WTC11 (cell line): ENCODE data around the gene DEDD2. TPM values are rescaled to one million over a fixed set of nuclear protein-coding genes. Genes with fewer than 3 reads are reported as not detected.

ENCODE experiments used
- ATAC-seq: fragments of 200-7000 bp; cut with Tn5 transposase; 2 replicates; pipeline ENCODE4 v1.10.0; 2021; ENCODE audit warnings: mild to moderate bottlenecking, moderate library complexity
- CTCF ChIA-PET: fragments of 300-600 bp; sonication (Branson Sonifier 250); formaldehyde crosslinking; loops from one replicate; lab custom pipeline; 2021; ENCODE audit warnings: antibody characterized with exemption; lab: Charles Lee
- POLR2A ChIA-PET: fragments of 350-600 bp; sonication (Branson Sonifier 250); formaldehyde crosslinking; loops from one replicate; lab custom pipeline; 2021; ENCODE audit warnings: antibody characterized with exemption; lab: Charles Lee
- DNase-seq: peaks from one replicate; pipeline ENCODE4 v3.0.0; 2021; ENCODE audit warnings: low spot score
- H3K27ac Mint-ChIP-seq: 2 replicates; pipeline ENCODE4 v1.8.0; 2021; ENCODE audit warnings: mixed read lengths
- H3K27me3 Mint-ChIP-seq: 2 replicates; pipeline ENCODE4 v1.8.0; 2021; ENCODE audit warnings: low read depth, mild to moderate bottlenecking, moderate library complexity, mixed read lengths
- H3K36me3 Mint-ChIP-seq: 2 replicates; pipeline ENCODE4 v1.8.0; 2021; ENCODE audit warnings: mixed read lengths
- H3K4me1 Mint-ChIP-seq: 2 replicates; pipeline ENCODE4 v1.8.0; 2022; ENCODE audit warnings: mixed read lengths
- H3K4me3 Mint-ChIP-seq: 2 replicates; pipeline ENCODE4 v1.8.0; 2021; ENCODE audit warnings: mild to moderate bottlenecking, moderate library complexity, mixed read lengths
- H3K9me3 Mint-ChIP-seq: 2 replicates; pipeline ENCODE4 v1.8.0; 2021; ENCODE audit warnings: mixed read lengths
- AR ChIP-seq: fragments of 250-450 bp; sonication (Bioruptor Pico); IDR thresholded peaks from 2 replicates; pipeline ENCODE4 v1.9.0; 2021; ENCODE audit warnings: mild to moderate bottlenecking
- FOXK1 ChIP-seq: sonication (generic); formaldehyde crosslinking; IDR thresholded peaks from 2 replicates; pipeline ENCODE4 v1.8.0; 2022; ENCODE audit warnings: mild to moderate bottlenecking, moderate library complexity, missing genetic modification reagents
- NR2C2 ChIP-seq: sonication (generic); formaldehyde crosslinking; IDR thresholded peaks from 2 replicates; pipeline ENCODE4 v1.8.0; 2022; ENCODE audit warnings: mild to moderate bottlenecking, missing genetic modification reagents
- OVOL2 ChIP-seq: fragments of 250-450 bp; sonication (Bioruptor Pico); IDR thresholded peaks from 2 replicates; pipeline ENCODE4 v1.9.0; 2021; ENCODE audit warnings: mild to moderate bottlenecking, borderline replicate concordance
- PREB ChIP-seq: sonication (generic); formaldehyde crosslinking; IDR thresholded peaks from 2 replicates; pipeline ENCODE4 v1.8.1; 2022; ENCODE audit warnings: mild to moderate bottlenecking, missing genetic modification reagents, moderate library complexity, borderline replicate concordance
- RORB ChIP-seq: fragments of 250-450 bp; sonication (Bioruptor Pico); IDR thresholded peaks from 2 replicates; pipeline ENCODE4 v1.9.0; 2021; ENCODE audit warnings: mild to moderate bottlenecking
- SOX15 ChIP-seq: fragments of 250-450 bp; sonication (Bioruptor Pico); IDR thresholded peaks from 2 replicates; pipeline ENCODE4 v1.9.0; 2021; ENCODE audit warnings: mild to moderate bottlenecking
- USF2 ChIP-seq: sonication (generic); formaldehyde crosslinking; IDR thresholded peaks from 2 replicates; pipeline ENCODE4 v1.8.1; 2023; ENCODE audit warnings: mild to moderate bottlenecking, missing genetic modification reagents, moderate library complexity
- total RNA-seq: library from RNA; stranded (reverse); gene quantifications from 3 replicates; pipeline ENCODE4 v1.2.3, GENCODE V29; 2021
- TF ChIP-seq, protein P1 (sequence below): sonication (generic); formaldehyde crosslinking; IDR thresholded peaks from 2 replicates; pipeline ENCODE4 v1.8.1; 2023; ENCODE audit warnings: mild to moderate bottlenecking, moderate library complexity, missing genetic modification reagents
- TF ChIP-seq, protein P2 (sequence below): sonication (generic); formaldehyde crosslinking; IDR thresholded peaks from 2 replicates; pipeline ENCODE4 v1.8.0; 2022; ENCODE audit warnings: mild to moderate bottlenecking, missing genetic modification reagents
- TF ChIP-seq, protein P3 (sequence below): sonication (generic); formaldehyde crosslinking; IDR thresholded peaks from 2 replicates; pipeline ENCODE4 v1.8.1; 2023; ENCODE audit warnings: mild to moderate bottlenecking, missing genetic modification reagents

The DEDD2 gene
- total RNA-seq, 1 experiment from 2014 or later, result 37.7 TPM

- TF ChIP-seq, protein P1, sequence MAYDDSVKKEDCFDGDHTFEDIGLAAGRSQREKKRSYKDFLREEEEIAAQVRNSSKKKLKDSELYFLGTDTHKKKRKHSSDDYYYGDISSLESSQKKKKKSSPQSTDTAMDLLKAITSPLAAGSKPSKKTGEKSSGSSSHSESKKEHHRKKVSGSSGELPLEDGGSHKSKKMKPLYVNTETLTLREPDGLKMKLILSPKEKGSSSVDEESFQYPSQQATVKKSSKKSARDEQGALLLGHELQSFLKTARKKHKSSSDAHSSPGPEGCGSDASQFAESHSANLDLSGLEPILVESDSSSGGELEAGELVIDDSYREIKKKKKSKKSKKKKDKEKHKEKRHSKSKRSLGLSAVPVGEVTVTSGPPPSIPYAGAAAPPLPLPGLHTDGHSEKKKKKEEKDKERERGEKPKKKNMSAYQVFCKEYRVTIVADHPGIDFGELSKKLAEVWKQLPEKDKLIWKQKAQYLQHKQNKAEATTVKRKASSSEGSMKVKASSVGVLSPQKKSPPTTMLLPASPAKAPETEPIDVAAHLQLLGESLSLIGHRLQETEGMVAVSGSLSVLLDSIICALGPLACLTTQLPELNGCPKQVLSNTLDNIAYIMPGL, result peak; percentile 57; the same call in 1 of the 2 replicates
- TF ChIP-seq PREB, result no peak
- peak; percentile 75 for TF ChIP-seq USF2
- TF ChIP-seq FOXK1 (CRISPR knock-in tag), result peak; percentile 45; the same call in 1 of the 2 replicates
These were observed 36.0 kb upstream of the DEDD2 start (continued) for GRCh38 chr19:42253245-42254088.

- Mint-ChIP-seq H3K9me3 (no peaks in the 10 kb centered on the region), H3K4me1 (peaks cover 32% of the 10 kb centered on the region), H3K27me3 (peaks cover 11% of the 10 kb centered on the region), H3K27ac (peak overlapping the region; percentile 99), H3K36me3 (no peaks in the 10 kb centered on the region), H3K4me3 (peak overlapping the region; percentile 90)
- POLR2A ChIA-PET, result interaction anchor here (1.2 kb wide), 1 partner anchor 27 kb away, joined by 3 read pairs; no protein-coding TSS in a partner anchor
- DNase-seq (no peak), ATAC-seq (no peak)
- CTCF ChIA-PET, result interaction anchor here (1.0 to 3.5 kb wide), 4 partner anchors 8 to 27 kb away, joined by 3 to 26 read pairs (median 4); no protein-coding TSS in a partner anchor
- TF ChIP-seq, protein P2, sequence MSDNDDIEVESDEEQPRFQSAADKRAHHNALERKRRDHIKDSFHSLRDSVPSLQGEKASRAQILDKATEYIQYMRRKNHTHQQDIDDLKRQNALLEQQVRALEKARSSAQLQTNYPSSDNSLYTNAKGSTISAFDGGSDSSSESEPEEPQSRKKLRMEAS (CRISPR knock-in tag), result 0 out of 2 replicates have a peak, but pooled peaks have one; percentile 48
- TF ChIP-seq USF2, result no peak
- TF ChIP-seq, protein P1, result 0 out of 2 replicates have a peak, but pooled peaks have one; percentile 16
These were observed 35.1 kb upstream of the DEDD2 start for GRCh38 chr19:42252365-42253244.

- ChIA-PET POLR2A (interaction anchor here (1.2 kb wide), 2 partner anchors 16 to 28 kb away, joined by 3 read pairs; no protein-coding TSS in a partner anchor), CTCF (interaction anchor here (1.1 to 3.5 kb wide), 4 partner anchors 9 to 119 kb away, joined by 3 to 26 read pairs (median 4); partner anchors contain the start of gene POU2F2)
- no peak for DNase-seq
- peak overlapping the region; percentile 90 for H3K4me3 Mint-ChIP-seq
- no peak for ATAC-seq
- H3K36me3 Mint-ChIP-seq, result no peaks in the 10 kb centered on the region
- H3K27me3 Mint-ChIP-seq, result peaks cover 7% of the 10 kb centered on the region
- peak overlapping the region; percentile 87 for H3K27ac Mint-ChIP-seq
- H3K4me1 Mint-ChIP-seq, result peaks cover 35% of the 10 kb centered on the region
- H3K9me3 Mint-ChIP-seq, result no peaks in the 10 kb centered on the region
- TF ChIP-seq RORB (CRISPR knock-in tag), result no peak
- TF ChIP-seq NR2C2 (CRISPR knock-in tag), result no peak
- TF ChIP-seq OVOL2, result no peak
- TF ChIP-seq SOX15, result no peak
- no peak for TF ChIP-seq AR (CRISPR knock-in tag)
- TF ChIP-seq, protein P3, sequence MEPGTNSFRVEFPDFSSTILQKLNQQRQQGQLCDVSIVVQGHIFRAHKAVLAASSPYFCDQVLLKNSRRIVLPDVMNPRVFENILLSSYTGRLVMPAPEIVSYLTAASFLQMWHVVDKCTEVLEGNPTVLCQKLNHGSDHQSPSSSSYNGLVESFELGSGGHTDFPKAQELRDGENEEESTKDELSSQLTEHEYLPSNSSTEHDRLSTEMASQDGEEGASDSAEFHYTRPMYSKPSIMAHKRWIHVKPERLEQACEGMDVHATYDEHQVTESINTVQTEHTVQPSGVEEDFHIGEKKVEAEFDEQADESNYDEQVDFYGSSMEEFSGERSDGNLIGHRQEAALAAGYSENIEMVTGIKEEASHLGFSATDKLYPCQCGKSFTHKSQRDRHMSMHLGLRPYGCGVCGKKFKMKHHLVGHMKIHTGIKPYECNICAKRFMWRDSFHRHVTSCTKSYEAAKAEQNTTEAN (CRISPR knock-in tag), result no peak
These were observed 34.3 kb upstream of the DEDD2 start for GRCh38 chr19:42251572-42252358.
